ENCODE data around the gene PPP1R3F.
"Not testable (repeated sequence)": the region's sequence is repeated elsewhere in the genome, so short reads cannot be mapped to it uniquely, and the experiment has no call there.

PPP1R3F gene

GRCh38 chrX:49323735-49324134 is 54.1 kb downstream of the PPP1R3F start:
- H3K4me1 ChIP-seq (ENCODE audit: low read length); H3K4me2 ChIP-seq (ENCODE audit: low read length); H4K20me1 ChIP-seq (ENCODE audit: insufficient read depth, low read length); H3K79me2 ChIP-seq (ENCODE audit: low read length); H3K9me3 ChIP-seq (ENCODE audit: insufficient read depth, low read length); H3K27ac ChIP-seq (ENCODE audit: low read length); H3K36me3 ChIP-seq (replicated peaks; ENCODE audit: low read depth, low read length); H2AFZ ChIP-seq (ENCODE audit: low read depth, low read length); H3K9ac ChIP-seq (ENCODE audit: low read length); H3K4me3 ChIP-seq (ENCODE audit: low read length); H3K27me3 ChIP-seq (ENCODE audit: low read depth, low read length): not testable (repeated sequence)

GRCh38 chrX:49330421-49330820 is 60.8 kb downstream of the PPP1R3F start:
- not testable (repeated sequence) for H3K4me3 ChIP-seq (ENCODE audit: low read length); H3K79me2 ChIP-seq (ENCODE audit: low read length); H3K4me2 ChIP-seq (ENCODE audit: low read length); H4K20me1 ChIP-seq (ENCODE audit: insufficient read depth, low read length); H2AFZ ChIP-seq (ENCODE audit: low read depth, low read length); H3K9ac ChIP-seq (ENCODE audit: low read length); H3K27ac ChIP-seq (ENCODE audit: low read length); H3K4me1 ChIP-seq (ENCODE audit: low read length); H3K9me3 ChIP-seq (ENCODE audit: insufficient read depth, low read length); H3K36me3 ChIP-seq (replicated peaks; ENCODE audit: low read depth, low read length); H3K27me3 ChIP-seq (ENCODE audit: low read depth, low read length)

- H3K4me2 ChIP-seq (ENCODE audit: low read length); H3K27me3 ChIP-seq (ENCODE audit: low read depth, low read length); H3K27ac ChIP-seq (ENCODE audit: low read length); H3K79me2 ChIP-seq (ENCODE audit: low read length); H3K4me1 ChIP-seq (ENCODE audit: low read length); H4K20me1 ChIP-seq (ENCODE audit: insufficient read depth, low read length); H3K9ac ChIP-seq (ENCODE audit: low read length); H3K9me3 ChIP-seq (ENCODE audit: insufficient read depth, low read length); H3K4me3 ChIP-seq (ENCODE audit: low read length); H3K36me3 ChIP-seq (replicated peaks; ENCODE audit: low read depth, low read length); H2AFZ ChIP-seq (ENCODE audit: low read depth, low read length): not testable (repeated sequence)
These were observed 61.7 kb downstream of the PPP1R3F start, which contains the start of gene GAGE13 for GRCh38 chrX:49331282-49331681. Gene GAGE13 (plus strand): TSS chrX:49331582. CDS start chrX:49332738, 1,156 bp downstream.

- not testable (repeated sequence) for H3K9ac ChIP-seq (ENCODE audit: low read length); H3K9me3 ChIP-seq (ENCODE audit: insufficient read depth, low read length); H3K27me3 ChIP-seq (ENCODE audit: low read depth, low read length); H4K20me1 ChIP-seq (ENCODE audit: insufficient read depth, low read length); H3K4me1 ChIP-seq (ENCODE audit: low read length); H3K36me3 ChIP-seq (replicated peaks; ENCODE audit: low read depth, low read length); H3K4me3 ChIP-seq (ENCODE audit: low read length); H3K27ac ChIP-seq (ENCODE audit: low read length); H3K79me2 ChIP-seq (ENCODE audit: low read length); H2AFZ ChIP-seq (ENCODE audit: low read depth, low read length); H3K4me2 ChIP-seq (ENCODE audit: low read length)
These were observed 62.2 kb downstream of the PPP1R3F start for GRCh38 chrX:49331841-49332240.
